Vagina (tissue), 2 donors: ENCODE data around the gene GNG14. TPM values are rescaled to one million over a fixed set of nuclear protein-coding genes. Genes with fewer than 3 reads are reported as not detected.
"Not testable (repeated sequence)": the region's sequence is repeated elsewhere in the genome, so short reads cannot be mapped to it uniquely, and the experiment has no call there.

Experiments
- DNase-seq, 2 donors: peaks; one replicate each; pipeline ENCODE4 v3.0.0-alpha.2; 2017; ENCODE audit errors: extremely low spot score in 2 of 2
- H3K27ac ChIP-seq: fragments of 200-600 bp; sonication (generic); one replicate; pipeline ENCODE4 v1.5.1; 2019
- H3K27me3 ChIP-seq: fragments of 200-600 bp; sonication (generic); one replicate; pipeline ENCODE4 v1.5.1; 2019
- H3K36me3 ChIP-seq, 2 donors: fragments of 200-600 bp; sonication (generic); one replicate each; pipeline ENCODE4 v1.5.1; 2017 to 2019
- H3K4me1 ChIP-seq: fragments of 200-600 bp; sonication (generic); one replicate; pipeline ENCODE4 v1.5.1; 2019
- H3K4me3 ChIP-seq, 2 donors: fragments of 200-600 bp; sonication (generic); 1 replicate in 1 of 2; 2 replicates in 1 of 2; pipeline ENCODE4 v1.5.1; 2016 to 2019
- H3K9me3 ChIP-seq: fragments of 200-600 bp; sonication (generic); one replicate; pipeline ENCODE4 v1.5.1; 2019
- CTCF ChIP-seq, 3 experiments: fragments of 450-650 bp in 2 of 3; fragments of 200-600 bp in 1 of 3; sonication (generic) in 1 of 3; IDR thresholded peaks; one replicate each; pipeline ENCODE4 v1.5.1; 2017 to 2019; ENCODE audit warnings: antibody characterized with exemption in 3 of 3, mild to moderate bottlenecking in 2 of 3, moderate library complexity in 2 of 3
- POLR2A ChIP-seq, 2 donors: fragments of 450-650 bp; IDR thresholded peaks; one replicate each; pipeline ENCODE4 v1.6.1; 2017; ENCODE audit warnings: antibody characterized with exemption in 2 of 2, mild to moderate bottlenecking in 2 of 2, moderate library complexity in 2 of 2
- POLR2AphosphoS5 ChIP-seq, 2 donors: sonication (generic); formaldehyde crosslinking; IDR thresholded peaks; one replicate each; pipeline ENCODE4 v1.9.0; 2017; ENCODE audit warnings: antibody characterized with exemption in 2 of 2, mild to moderate bottlenecking in 2 of 2, low read depth in 1 of 2; ENCODE audit not compliant: insufficient read depth in 1 of 2
- intact Hi-C: fragments of 100-400 bp; cut with DNase I; formaldehyde crosslinking; loops from one replicate; pipeline ENCODE4 v1.15.1; 2023
- total RNA-seq: library from RNA; depleted of rRNA; stranded (reverse); fragments of >200 nt; gene quantifications from one replicate; pipeline ENCODE4 v1.2.3, GENCODE V29; 2016

Gene GNG14
- total RNA-seq, 1 donor from 2014 or later = not detected

DNA sequence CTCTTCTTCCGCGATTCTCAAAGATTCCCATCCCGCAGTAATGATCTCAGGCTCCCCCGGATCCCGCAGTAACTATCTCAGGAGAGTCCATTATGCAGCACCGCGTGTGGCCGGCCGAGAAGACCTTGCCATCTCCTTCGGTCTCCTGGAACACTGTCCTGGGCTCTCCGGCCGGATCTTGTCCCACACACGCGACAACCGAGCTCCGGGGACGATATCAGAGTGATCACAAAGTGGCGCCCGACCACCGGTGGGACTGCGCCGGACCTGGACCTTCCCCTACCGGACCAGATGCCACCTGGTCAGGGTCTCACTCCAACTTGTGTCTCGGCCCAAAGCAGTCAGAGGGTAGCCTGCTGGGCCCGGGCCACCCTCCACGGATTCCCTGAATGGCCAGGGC lies 45.3 kb upstream of the GNG14 start:
- H3K9me3 ChIP-seq = no peaks in the 10 kb centered on the region
- H3K27ac ChIP-seq = no peak overlapping the region
- peaks cover 18% of the 10 kb centered on the region for H3K4me1 ChIP-seq
- H3K27me3 ChIP-seq = no peaks in the 10 kb centered on the region
- DNase-seq = no peak
- H3K36me3 ChIP-seq = no peaks in the 10 kb centered on the region
- intact Hi-C loops = no loop called here
- no peak for TF ChIP-seq POLR2A (IDR thresholded peaks at IDR 0.05)
- no peak for TF ChIP-seq POLR2AphosphoS5 (IDR thresholded peaks at IDR 0.05; ENCODE audit: insufficient read depth in 1 of 2, low read depth in 1 of 2)
- TF ChIP-seq CTCF (IDR thresholded peaks at IDR 0.05) = no peak
- no peak overlapping the region for H3K4me3 ChIP-seq

GRCh38 chr19:12643716-12644115 lies 44.1 kb upstream of the GNG14 start:
- intact Hi-C loops, H3K36me3 ChIP-seq, H3K9me3 ChIP-seq, H3K27me3 ChIP-seq, DNase-seq, H3K4me3 ChIP-seq, H3K27ac ChIP-seq: not testable (repeated sequence)
- peaks cover 30% of the 10 kb centered on the region for H3K4me1 ChIP-seq

- peaks cover 19% of the 10 kb centered on the region for H3K4me1 ChIP-seq
- no peaks in the 10 kb centered on the region for H3K27me3 ChIP-seq
- H3K36me3 ChIP-seq = no peaks in the 10 kb centered on the region
- TF ChIP-seq POLR2A (IDR thresholded peaks at IDR 0.05) (no peak), POLR2AphosphoS5 (IDR thresholded peaks at IDR 0.05; ENCODE audit: insufficient read depth in 1 of 2, low read depth in 1 of 2) (no peak), CTCF (IDR thresholded peaks at IDR 0.05) (no peak)
- DNase-seq = no peak
- H3K4me3 ChIP-seq = no peak overlapping the region
- H3K9me3 ChIP-seq = no peaks in the 10 kb centered on the region
- no peak overlapping the region for H3K27ac ChIP-seq
- intact Hi-C loops = no loop called here
Measured at GRCh38 chr19:12646551-12646950, 41.2 kb upstream of the GNG14 start.

DNA sequence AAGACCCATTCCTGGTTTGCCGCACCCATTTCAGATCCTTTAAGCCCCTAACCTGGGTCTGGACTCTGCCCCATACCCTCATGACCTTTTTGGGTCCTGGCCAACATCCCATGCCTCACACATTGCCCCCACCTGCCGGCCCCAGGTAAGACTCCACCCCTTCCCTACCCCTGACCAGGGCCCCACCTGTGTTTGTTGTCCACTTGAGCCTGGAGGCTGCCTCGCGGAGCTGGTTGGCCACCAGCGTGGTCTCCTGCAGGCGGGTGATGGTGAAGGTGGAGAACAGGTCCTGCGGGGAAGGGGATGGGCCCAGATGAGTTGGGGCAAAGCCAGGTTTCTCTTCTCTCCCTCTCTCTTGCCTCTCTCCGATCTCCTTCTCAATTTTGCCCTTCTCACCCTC lies 40.8 kb upstream of the GNG14 start:
- Histone ChIP-seq H3K4me3 (no peak overlapping the region), H3K36me3 (no peaks in the 10 kb centered on the region), H3K27me3 (no peaks in the 10 kb centered on the region), H3K9me3 (no peaks in the 10 kb centered on the region), H3K4me1 (peaks cover 19% of the 10 kb centered on the region), H3K27ac (no peak overlapping the region)
- no peak for DNase-seq
- intact Hi-C loops = no loop called here
- no peak for TF ChIP-seq POLR2AphosphoS5 (IDR thresholded peaks at IDR 0.05; ENCODE audit: insufficient read depth in 1 of 2, low read depth in 1 of 2)
- no peak for TF ChIP-seq POLR2A (IDR thresholded peaks at IDR 0.05)
- TF ChIP-seq CTCF (IDR thresholded peaks at IDR 0.05) = no peak

- H3K36me3 ChIP-seq = no peaks in the 10 kb centered on the region
- no peak overlapping the region for H3K27ac ChIP-seq
- H3K4me3 ChIP-seq = peak overlapping the region; percentile 29 to 36
- TF ChIP-seq CTCF (IDR thresholded peaks at IDR 0.05) (no peak), POLR2A (IDR thresholded peaks at IDR 0.05) (no peak), POLR2AphosphoS5 (IDR thresholded peaks at IDR 0.05; ENCODE audit: insufficient read depth in 1 of 2, low read depth in 1 of 2) (no peak)
- no peaks in the 10 kb centered on the region for H3K9me3 ChIP-seq
- peaks cover 19% of the 10 kb centered on the region for H3K4me1 ChIP-seq
- H3K27me3 ChIP-seq = no peaks in the 10 kb centered on the region
- intact Hi-C loops = no loop called here
- no peak for DNase-seq
Measured at GRCh38 chr19:12647490-12648071, 40.2 kb upstream of the GNG14 start.
